Measurements from ENCODE around the gene PMF1. TPM values are rescaled to one million over a fixed set of nuclear protein-coding genes. Genes with fewer than 3 reads are reported as not detected.

Gene PMF1
- total and polyA plus RNA-seq, 2 experiments from 2014 or later = 44.4 to 47.7 TPM

DNA sequence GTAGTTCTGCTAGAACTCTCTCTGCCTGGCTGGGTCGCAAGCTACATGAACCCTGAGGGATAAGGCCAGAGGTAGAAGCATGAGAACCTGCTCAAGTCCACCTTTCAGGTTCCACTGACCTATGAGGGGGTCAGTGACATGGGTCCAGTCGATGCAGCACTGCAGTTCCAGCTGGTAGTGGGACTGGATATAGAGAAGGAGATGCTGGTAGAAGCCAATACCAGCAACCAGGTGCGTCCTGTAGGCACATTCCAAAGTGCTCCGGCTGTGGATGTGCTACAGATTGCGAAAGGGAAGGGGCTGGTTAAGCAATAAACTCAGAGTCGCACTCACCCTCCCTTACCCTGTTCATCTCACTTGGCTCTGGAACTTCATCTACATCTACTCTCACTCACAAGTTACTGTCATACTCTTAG lies 64.2 kb downstream of the PMF1 start:
- peak overlapping the region; percentile 53 for H3K27ac ChIP-seq
- 64 to 73% methylated on average over 6 of the region's 6 CpGs for WGBS, 2 experiments (ENCODE audit: low coverage in 1 of 2, low lambda C conversion rate in 2 of 2, missing lambda C conversion rate in 2 of 2)
- H3K4me3 ChIP-seq = no peak overlapping the region
- in situ Hi-C loops (cut with MboI) = no loop called here
- no peaks in the 10 kb centered on the region for H3K9me2 ChIP-seq (ENCODE audit: insufficient read depth)
- peaks cover 4% of the 10 kb centered on the region; the same call in 1 of the 2 replicates for H4K20me1 ChIP-seq (ENCODE audit: insufficient read depth)
- no peak overlapping the region for H2AFZ ChIP-seq
- no peaks in the 10 kb centered on the region for H3K27me3 ChIP-seq (replicated peaks; ENCODE audit: insufficient read depth)
- DNase-seq = peak; percentile 58
- H3K36me3 ChIP-seq (ENCODE audit: low read depth) = peaks cover 45% of the 10 kb centered on the region
- H3K4me2 ChIP-seq (ENCODE audit: unreplicated experiment) = no peak overlapping the region
- no peaks in the 10 kb centered on the region for H3K9me3 ChIP-seq (ENCODE audit: low read depth)
- peaks cover 10% of the 10 kb centered on the region for H3K4me1 ChIP-seq (ENCODE audit: insufficient read depth)
- H3F3A ChIP-seq (ENCODE audit: insufficient read depth) = peaks cover 19% of the 10 kb centered on the region
- H3K79me2 ChIP-seq (ENCODE audit: insufficient read depth) = peaks cover 46% of the 10 kb centered on the region
- TF ChIP-seq EZH2 (IDR thresholded peaks at IDR 0.05; ENCODE audit: insufficient read depth, poor library complexity, severe bottlenecking) = no peak
- no peak for TF ChIP-seq EZH2phosphoT487 (IDR thresholded peaks at IDR 0.05; ENCODE audit: insufficient read depth, low read depth)
- no peak overlapping the region for H3K9ac ChIP-seq

DNA sequence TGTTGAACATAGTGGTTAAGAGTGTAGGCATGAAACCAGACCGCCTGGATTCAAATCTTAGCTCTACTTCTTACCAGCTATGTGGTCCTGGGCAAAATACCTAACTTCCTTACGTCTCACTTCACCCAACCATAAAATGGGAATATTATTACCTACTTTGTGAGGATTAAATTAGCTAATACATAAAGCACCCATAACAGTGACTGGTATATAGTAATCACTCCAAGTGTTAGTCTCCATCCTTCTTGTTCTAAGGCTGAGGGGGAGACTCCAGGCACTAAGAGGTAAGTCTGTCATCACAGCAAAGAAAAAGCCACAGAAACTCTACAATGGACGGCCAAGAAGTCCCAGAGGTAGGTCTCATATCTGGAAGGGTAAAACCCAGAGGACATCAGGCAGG lies 67.0 kb downstream of the PMF1 start:
- no peak overlapping the region for H3K27ac ChIP-seq
- peaks cover 19% of the 10 kb centered on the region for H3K36me3 ChIP-seq (ENCODE audit: low read depth)
- DNase-seq = no peak
- H3K9ac ChIP-seq = no peak overlapping the region
- H3K79me2 ChIP-seq (ENCODE audit: insufficient read depth) = peaks cover 59% of the 10 kb centered on the region
- H4K20me1 ChIP-seq (ENCODE audit: insufficient read depth) = peaks cover 4% of the 10 kb centered on the region; the same call in 1 of the 2 replicates
- peaks cover 27% of the 10 kb centered on the region for H3K4me1 ChIP-seq (ENCODE audit: insufficient read depth)
- no peak overlapping the region for H2AFZ ChIP-seq
- H3K27me3 ChIP-seq (replicated peaks; ENCODE audit: insufficient read depth) = no peaks in the 10 kb centered on the region
- in situ Hi-C loops (cut with MboI) = no loop called here
- no peak overlapping the region for H3K4me3 ChIP-seq
- WGBS, 2 experiments (ENCODE audit: low coverage in 1 of 2, low lambda C conversion rate in 2 of 2, missing lambda C conversion rate in 2 of 2) = 95 to 100% methylated on average over 3 of the region's 3 CpGs
- H3K9me2 ChIP-seq (ENCODE audit: insufficient read depth) = no peaks in the 10 kb centered on the region
- no peak overlapping the region for H3K4me2 ChIP-seq (ENCODE audit: unreplicated experiment)
- peaks cover 39% of the 10 kb centered on the region for H3F3A ChIP-seq (ENCODE audit: insufficient read depth)
- TF ChIP-seq EZH2phosphoT487 (IDR thresholded peaks at IDR 0.05; ENCODE audit: insufficient read depth, low read depth) (no peak), EZH2 (IDR thresholded peaks at IDR 0.05; ENCODE audit: insufficient read depth, poor library complexity, severe bottlenecking) (no peak)
- no peaks in the 10 kb centered on the region for H3K9me3 ChIP-seq (ENCODE audit: low read depth)

DNA sequence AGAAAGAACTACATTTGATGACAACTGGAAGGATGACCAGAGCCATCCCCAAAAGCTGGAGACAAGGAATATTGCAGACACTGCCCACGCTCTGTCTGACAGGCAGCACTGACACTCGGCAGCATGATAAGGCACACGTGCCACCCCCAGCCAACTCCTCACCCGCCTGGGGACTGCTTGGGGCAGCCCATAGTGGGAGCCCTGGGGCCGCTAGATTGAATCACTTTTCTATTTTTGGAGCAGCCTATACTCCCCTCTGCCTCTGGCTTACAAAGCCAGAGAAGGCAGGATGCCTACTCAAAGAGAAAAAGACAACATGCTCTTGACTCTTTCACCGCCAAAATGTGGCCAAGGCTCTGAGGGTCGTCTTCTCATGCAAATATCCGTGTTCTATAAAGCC lies 68.5 kb downstream of the PMF1 start:
- Histone ChIP-seq H3K4me1 (ENCODE audit: insufficient read depth) (peaks cover 32% of the 10 kb centered on the region), H3K4me2 (ENCODE audit: unreplicated experiment) (peak overlapping the region; percentile 87), H3K27me3 (replicated peaks; ENCODE audit: insufficient read depth) (no peaks in the 10 kb centered on the region), H3K4me3 (peak overlapping the region; percentile 94), H2AFZ (no peak overlapping the region), H3K9ac (peak overlapping the region; percentile 93), H3K9me2 (ENCODE audit: insufficient read depth) (no peaks in the 10 kb centered on the region), H3K9me3 (ENCODE audit: low read depth) (no peaks in the 10 kb centered on the region), H3K27ac (peak overlapping the region; percentile 80), H3K36me3 (ENCODE audit: low read depth) (peaks cover 7% of the 10 kb centered on the region; the same call in 1 of the 2 replicates), H3K79me2 (ENCODE audit: insufficient read depth) (peaks cover 59% of the 10 kb centered on the region), H3F3A (ENCODE audit: insufficient read depth) (peaks cover 39% of the 10 kb centered on the region), H4K20me1 (ENCODE audit: insufficient read depth) (peaks cover 4% of the 10 kb centered on the region; the same call in 1 of the 2 replicates)
- DNase-seq = peak; percentile 91
- 14% methylated on average over 8 of the region's 8 CpGs for WGBS, 2 experiments (ENCODE audit: low coverage in 1 of 2, low lambda C conversion rate in 2 of 2, missing lambda C conversion rate in 2 of 2)
- in situ Hi-C loops (cut with MboI) = no loop called here
- TF ChIP-seq EZH2phosphoT487 (IDR thresholded peaks at IDR 0.05; ENCODE audit: insufficient read depth, low read depth) (no peak), EZH2 (IDR thresholded peaks at IDR 0.05; ENCODE audit: insufficient read depth, poor library complexity, severe bottlenecking) (no peak)

DNA sequence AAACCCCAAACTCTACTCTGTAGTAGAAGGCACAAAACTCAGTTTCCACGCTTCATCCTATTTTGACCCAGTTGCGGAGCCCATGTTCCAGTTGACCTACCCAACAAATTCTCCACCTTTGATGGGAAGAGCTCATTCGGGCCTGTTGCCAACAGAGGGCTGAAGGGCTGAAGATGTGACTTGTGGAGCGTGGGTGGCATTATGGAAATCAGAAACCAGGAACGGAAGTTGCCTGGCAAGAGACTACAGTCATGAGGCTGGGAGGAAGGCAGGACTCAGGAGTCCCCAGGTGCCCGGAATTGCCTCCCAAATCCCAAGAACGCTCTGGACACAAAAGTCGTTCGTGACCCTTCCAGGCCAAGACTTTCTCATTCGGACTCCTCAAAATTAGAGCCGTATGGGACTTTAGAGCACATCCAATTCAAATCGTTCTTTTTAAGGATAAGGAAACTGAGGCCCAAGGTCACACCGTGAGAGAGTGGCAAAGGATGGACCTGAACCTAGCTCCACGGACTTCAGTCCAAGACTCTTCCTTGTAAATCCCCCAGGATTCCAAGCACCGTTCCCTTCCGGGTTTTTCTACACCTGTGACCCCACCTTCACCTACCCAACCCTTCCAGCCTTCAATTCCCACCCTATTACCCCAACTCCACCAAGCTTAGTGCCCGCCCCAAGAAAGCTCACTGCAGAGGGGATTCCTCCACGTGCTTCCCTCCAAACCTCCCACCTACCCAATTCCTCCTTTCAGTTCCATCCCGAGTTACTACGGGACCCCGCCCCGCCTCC lies 69.1 kb downstream of the PMF1 start:
- DNase-seq = peak; percentile 67
- Histone ChIP-seq H3K4me1 (ENCODE audit: insufficient read depth) (peaks cover 32% of the 10 kb centered on the region), H3K36me3 (ENCODE audit: low read depth) (peaks cover 5% of the 10 kb centered on the region; the same call in 1 of the 2 replicates), H2AFZ (peak overlapping the region; percentile 65), H4K20me1 (ENCODE audit: insufficient read depth) (peaks cover 4% of the 10 kb centered on the region; the same call in 1 of the 2 replicates), H3K4me3 (peak overlapping the region; percentile 94), H3F3A (ENCODE audit: insufficient read depth) (peaks cover 35% of the 10 kb centered on the region), H3K9me3 (ENCODE audit: low read depth) (no peaks in the 10 kb centered on the region), H3K4me2 (ENCODE audit: unreplicated experiment) (peak overlapping the region; percentile 87), H3K79me2 (ENCODE audit: insufficient read depth) (peaks cover 59% of the 10 kb centered on the region), H3K27me3 (replicated peaks; ENCODE audit: insufficient read depth) (no peaks in the 10 kb centered on the region), H3K27ac (peak overlapping the region; percentile 80), H3K9ac (peak overlapping the region; percentile 93), H3K9me2 (ENCODE audit: insufficient read depth) (no peaks in the 10 kb centered on the region)
- in situ Hi-C loops (cut with MboI) = no loop called here
- WGBS, 2 experiments (ENCODE audit: low coverage in 1 of 2, low lambda C conversion rate in 2 of 2, missing lambda C conversion rate in 2 of 2) = 7 to 8% methylated on average over 21 to 22 of the region's 22 CpGs
- no peak for TF ChIP-seq EZH2phosphoT487 (IDR thresholded peaks at IDR 0.05; ENCODE audit: insufficient read depth, low read depth)

All from GM23248 (cell line).